ENCODE data around the gene CACHD1. TPM values are rescaled to one million over a fixed set of nuclear protein-coding genes. Genes with fewer than 3 reads are reported as not detected.
A peak's percentile ranks its signal among the peaks of the same experiment; 100 is the strongest.

CACHD1 gene
- total and polyA plus RNA-seq, 4 donors, result 4.7 to 49.6 (median 12.5) TPM

DNA sequence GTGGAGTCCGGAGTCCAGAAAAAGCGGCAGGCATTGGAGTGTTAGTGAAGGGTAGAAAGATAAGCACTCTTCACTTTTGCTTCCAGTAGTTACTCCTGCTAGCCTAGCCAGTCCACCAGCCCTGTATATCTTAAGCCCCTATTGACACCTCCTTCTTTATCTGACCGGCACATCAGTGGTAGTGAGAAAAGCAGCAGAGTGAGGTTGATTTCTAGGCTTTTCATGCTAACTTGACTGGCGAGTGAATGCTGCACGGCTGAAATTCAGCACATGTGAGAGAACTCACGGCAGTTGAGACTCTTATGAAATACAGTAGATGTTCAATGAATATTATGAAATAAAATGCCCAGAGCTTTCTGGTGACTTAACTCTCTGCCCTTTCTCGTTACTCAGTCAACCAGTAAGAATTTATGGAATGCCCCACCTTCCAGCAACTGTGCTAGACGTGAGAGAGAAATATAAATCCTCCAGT, 128.2 kb downstream of the CACHD1 start:
- ATAC-seq (ENCODE audit: insufficient read depth, low FRiP score), result no peak
- H3K4me3 ChIP-seq, result no peak overlapping the region
- no peaks in the 10 kb centered on the region for H3K27me3 ChIP-seq (ENCODE audit: control insufficient read depth in 3 of 3, insufficient read depth in 3 of 3, low read length in 2 of 3)
- no peak overlapping the region for H3K27ac ChIP-seq (ENCODE audit: low read depth in 1 of 2, low read length in 1 of 2)
- DNase-seq, result peak in 2 of 3 donors; percentile 29 to 49
- H3K36me3 ChIP-seq (ENCODE audit: control insufficient read depth in 4 of 4, insufficient read depth in 4 of 4, low read length in 4 of 4), result no peaks in the 10 kb centered on the region
- H3K9me3 ChIP-seq (ENCODE audit: control insufficient read depth in 4 of 4, insufficient read depth in 3 of 4, low read length in 3 of 4), result no peaks in the 10 kb centered on the region
- peaks cover 0 to 42% (median 10%) of the 10 kb centered on the region in 5 donors for H3K4me1 ChIP-seq (ENCODE audit: control insufficient read depth in 5 of 5, insufficient read depth in 5 of 5, low read length in 5 of 5)
- no peak overlapping the region for H3K9ac ChIP-seq (ENCODE audit: insufficient read depth in 1 of 2, low read length in 2 of 2)
- TF ChIP-seq CTCF (IDR thresholded peaks at IDR 0.05; ENCODE audit: control extremely low read depth, extremely low read depth), result no peak
- 58 to 68% methylated on average over 8 of the region's 8 CpGs for WGBS, 2 donors

GRCh38 chr1:64599242-64599641, 129.3 kb downstream of the CACHD1 start:
- TF ChIP-seq CTCF (IDR thresholded peaks at IDR 0.05; ENCODE audit: control extremely low read depth, extremely low read depth), result no peak
- Histone ChIP-seq H3K4me3 (no peak overlapping the region), H3K27ac (ENCODE audit: low read depth in 1 of 2, low read length in 1 of 2) (no peak overlapping the region), H3K9me3 (ENCODE audit: control insufficient read depth in 4 of 4, insufficient read depth in 3 of 4, low read length in 3 of 4) (no peaks in the 10 kb centered on the region), H3K27me3 (ENCODE audit: control insufficient read depth in 3 of 3, insufficient read depth in 3 of 3, low read length in 2 of 3) (no peaks in the 10 kb centered on the region), H3K9ac (ENCODE audit: insufficient read depth in 1 of 2, low read length in 2 of 2) (no peak overlapping the region), H3K4me1 (ENCODE audit: control insufficient read depth in 5 of 5, insufficient read depth in 5 of 5, low read length in 5 of 5) (peaks cover 0 to 42% (median 10%) of the 10 kb centered on the region in 5 donors), H3K36me3 (ENCODE audit: control insufficient read depth in 4 of 4, insufficient read depth in 4 of 4, low read length in 4 of 4) (no peaks in the 10 kb centered on the region)
- ATAC-seq (ENCODE audit: insufficient read depth, low FRiP score) (no peak), DNase-seq (no peak)
- WGBS, 2 donors, result 87 to 90% methylated on average over 3 of the region's 3 CpGs

DNA sequence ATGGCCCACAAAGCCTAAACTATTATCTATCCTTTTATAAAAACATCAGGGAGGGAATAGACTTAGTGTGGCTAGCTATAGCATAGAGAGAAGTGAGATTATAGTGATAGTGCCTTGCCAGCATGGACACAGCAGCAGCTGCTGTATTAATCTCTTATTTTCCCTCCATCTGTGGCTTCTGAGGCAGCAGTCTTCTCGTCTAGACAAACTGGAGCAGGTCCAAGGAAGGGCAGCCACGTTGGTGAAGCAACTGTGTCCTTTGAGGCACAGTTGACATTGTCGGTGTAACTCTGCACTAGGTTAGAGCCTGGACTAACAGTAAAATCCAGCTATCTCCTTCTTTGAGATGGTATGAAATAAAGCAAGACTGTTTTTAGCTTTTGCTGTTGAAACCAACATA, 131.3 kb downstream of the CACHD1 start:
- Histone ChIP-seq H3K4me3 (no peak overlapping the region), H3K9ac (ENCODE audit: insufficient read depth in 1 of 2, low read length in 2 of 2) (no peak overlapping the region), H3K9me3 (ENCODE audit: control insufficient read depth in 4 of 4, insufficient read depth in 3 of 4, low read length in 3 of 4) (no peaks in the 10 kb centered on the region), H3K36me3 (ENCODE audit: control insufficient read depth in 4 of 4, insufficient read depth in 4 of 4, low read length in 4 of 4) (peaks cover 0 to 3% (median 0%) of the 10 kb centered on the region in 4 donors), H3K27ac (ENCODE audit: low read depth in 1 of 2, low read length in 1 of 2) (no peak overlapping the region), H3K4me1 (ENCODE audit: control insufficient read depth in 5 of 5, insufficient read depth in 5 of 5, low read length in 5 of 5) (peaks cover 0 to 25% (median 7%) of the 10 kb centered on the region in 5 donors), H3K27me3 (ENCODE audit: control insufficient read depth in 3 of 3, insufficient read depth in 3 of 3, low read length in 2 of 3) (no peaks in the 10 kb centered on the region)
- no peak for DNase-seq
- 54 to 61% methylated on average over 3 of the region's 3 CpGs for WGBS, 2 donors
- ATAC-seq (ENCODE audit: insufficient read depth, low FRiP score), result no peak
- no peak for TF ChIP-seq CTCF (IDR thresholded peaks at IDR 0.05; ENCODE audit: control extremely low read depth, extremely low read depth)

All from lung (tissue), 12 donors.